OCI-LY3 (cell line): Measurements from ENCODE around the gene JARID2.

ENCODE experiments used
- CTCF ChIP-seq: fragments of 200-600, 300-600 bp; sonication (generic); IDR thresholded peaks from 2 replicates; pipeline ENCODE4 v1.5.1; 2014; ENCODE audit warnings: antibody characterized with exemption, low read length, low read depth
- EZH2phosphoT487 ChIP-seq: fragments of 200-600 bp; shearing (Covaris generic); IDR thresholded peaks from 2 replicates; pipeline ENCODE4 v1.6.1; 2018; ENCODE audit warnings: antibody characterized with exemption, mixed run types, low read depth

- TF ChIP-seq CTCF, result no peak
- TF ChIP-seq EZH2phosphoT487, result no peak
Observed at GRCh38 chr6:15551262-15551661, 305.4 kb downstream of the JARID2 start.
